HG02938 (cell line): ENCODE results near the gene HKDC1.

Source experiments
- ATAC-seq: cut with Tn5 transposase; IDR thresholded peaks from one replicate; pipeline ENCODE4 v1.9.1; 2021; ENCODE audit warnings: mild to moderate bottlenecking, moderate library complexity; ENCODE audit not compliant: unreplicated experiment

Gene HKDC1

GRCh38 chr10:69215405-69216171 lies 4.5 kb upstream of the HKDC1 start:
- ATAC-seq, result no peak

GRCh38 chr10:69216577-69217118 lies 3.5 kb upstream of the HKDC1 start:
- ATAC-seq, result no peak

GRCh38 chr10:69217119-69217754 lies 2.9 kb upstream of the HKDC1 start:
- no peak for ATAC-seq

GRCh38 chr10:69218831-69219230 lies 1.3 kb upstream of the HKDC1 start:
- ATAC-seq, result no peak

- no peak for ATAC-seq
These were observed 375 bp downstream of the HKDC1 start for GRCh38 chr10:69220507-69220906.

GRCh38 chr10:69222157-69223027 lies 2.3 kb downstream of the HKDC1 start:
- ATAC-seq, result peak; percentile 97

- no peak for ATAC-seq
These were observed 2.9 kb downstream of the HKDC1 start for GRCh38 chr10:69223028-69223342.

- no peak for ATAC-seq
These were observed 4.9 kb downstream of the HKDC1 start for GRCh38 chr10:69224862-69225657.

- ATAC-seq, result no peak
These were observed 5.5 kb downstream of the HKDC1 start for GRCh38 chr10:69225681-69226080.

- ATAC-seq, result no peak
These were observed 6.9 kb downstream of the HKDC1 start for GRCh38 chr10:69226919-69227450.

GRCh38 chr10:69228151-69228550 lies 8.0 kb downstream of the HKDC1 start:
- ATAC-seq, result no peak

GRCh38 chr10:69229616-69229916 lies 9.4 kb downstream of the HKDC1 start:
- no peak for ATAC-seq

GRCh38 chr10:69230128-69230527 lies 10.0 kb downstream of the HKDC1 start:
- ATAC-seq, result no peak

GRCh38 chr10:69232252-69232651 lies 12.1 kb downstream of the HKDC1 start:
- ATAC-seq, result no peak

- no peak for ATAC-seq
These were observed 12.8 kb downstream of the HKDC1 start for GRCh38 chr10:69232736-69233480.

GRCh38 chr10:69234447-69234846 lies 14.3 kb downstream of the HKDC1 start:
- no peak for ATAC-seq

GRCh38 chr10:69237528-69238159 lies 17.5 kb downstream of the HKDC1 start:
- peak; percentile 89 for ATAC-seq

- no peak for ATAC-seq
These were observed 19.0 kb downstream of the HKDC1 start for GRCh38 chr10:69239136-69239535.

- no peak for ATAC-seq
These were observed 19.8 kb downstream of the HKDC1 start for GRCh38 chr10:69239816-69240434.
